Neural progenitor cell (in vitro differentiated cells): ENCODE results near the gene LAMA2. TPM values are rescaled to one million over a fixed set of nuclear protein-coding genes. Genes with fewer than 3 reads are reported as not detected.

Experiments
- DNase-seq: peaks from one replicate; pipeline ENCODE4 v3.0.0-alpha.2; 2016; ENCODE audit warnings: low spot score
- H2AFZ ChIP-seq: fragments of 200-600 bp; sonication (generic); replicated peaks from 2 replicates; pipeline ENCODE4 v1.6.1; 2016; ENCODE audit warnings: antibody characterized with exemption
- H3F3A ChIP-seq: fragments of 200-600 bp; sonication (generic); 2 replicates; pipeline ENCODE4 v1.6.1; 2016; ENCODE audit warnings: antibody characterized with exemption, low read depth
- H3K27ac ChIP-seq: fragments of 200-600 bp; sonication (generic); 2 replicates; pipeline ENCODE4 v1.5.1; 2016; ENCODE audit warnings: mild to moderate bottlenecking
- H3K27me3 ChIP-seq: fragments of 200-600 bp; sonication (generic); 2 replicates; pipeline ENCODE4 v1.6.1; 2016; ENCODE audit warnings: mild to moderate bottlenecking, moderate library complexity
- H3K36me3 ChIP-seq: fragments of 200-600 bp; sonication (generic); 2 replicates; pipeline ENCODE4 v1.5.1; 2016
- H3K4me1 ChIP-seq: fragments of 200-600 bp; sonication (generic); 2 replicates; pipeline ENCODE4 v1.6.1; 2016; ENCODE audit warnings: mixed run types
- H3K4me2 ChIP-seq: fragments of 200-600 bp; sonication (generic); 2 replicates; pipeline ENCODE4 v1.6.1; 2016
- H3K4me3 ChIP-seq: fragments of 200-600 bp; sonication (generic); 2 replicates; pipeline ENCODE4 v1.5.1; 2016
- H3K79me2 ChIP-seq: fragments of 200-600 bp; sonication (generic); 2 replicates; pipeline ENCODE4 v1.6.1; 2016; ENCODE audit warnings: low read depth
- H3K9ac ChIP-seq: fragments of 200-600 bp; sonication (generic); 2 replicates; pipeline ENCODE4 v1.6.1; 2016
- H3K9me3 ChIP-seq: fragments of 200-600 bp; sonication (generic); 2 replicates; pipeline ENCODE4 v1.5.1; 2016; ENCODE audit warnings: low read depth
- H4K20me1 ChIP-seq: fragments of 200-600 bp; sonication (generic); 2 replicates; pipeline ENCODE4 v1.6.1; 2016; ENCODE audit warnings: low read depth
- H3K27ac Mint-ChIP-seq: 3 replicates; pipeline ENCODE4 v1.8.0; 2021; ENCODE audit warnings: mixed read lengths
- H3K27me3 Mint-ChIP-seq: 2 replicates; pipeline ENCODE4 v1.8.0; 2022; ENCODE audit warnings: low read depth, mild to moderate bottlenecking, inconsistent platforms, moderate library complexity, mixed read lengths; ENCODE audit not compliant: insufficient read depth
- H3K36me3 Mint-ChIP-seq: 3 replicates; pipeline ENCODE4 v1.8.0; 2021; ENCODE audit warnings: mixed read lengths
- H3K4me1 Mint-ChIP-seq: 3 replicates; pipeline ENCODE4 v1.8.0; 2021; ENCODE audit warnings: mixed read lengths
- H3K4me3 Mint-ChIP-seq: 3 replicates; pipeline ENCODE4 v1.8.0; 2021; ENCODE audit warnings: mild to moderate bottlenecking, moderate library complexity, mixed read lengths
- H3K9me3 Mint-ChIP-seq: 3 replicates; pipeline ENCODE4 v1.8.0; 2020; ENCODE audit warnings: mixed read lengths
- CTCF ChIP-seq: fragments of 200-600 bp; sonication (generic); IDR thresholded peaks from 2 replicates; pipeline ENCODE4 v1.5.1; 2017; ENCODE audit warnings: antibody characterized with exemption, mild to moderate bottlenecking
- EZH2 ChIP-seq: fragments of 200-600 bp; sonication (generic); IDR thresholded peaks from 2 replicates; pipeline ENCODE4 v1.6.1; 2017; ENCODE audit warnings: antibody characterized with exemption, mild to moderate bottlenecking, moderate library complexity
- EZH2phosphoT487 ChIP-seq: fragments of 200-600 bp; sonication (generic); IDR thresholded peaks from 2 replicates; pipeline ENCODE4 v1.6.1; 2017; ENCODE audit warnings: antibody characterized with exemption
- total RNA-seq: library from RNA; depleted of rRNA; stranded (reverse); fragments of >200 nt; gene quantifications from 2 replicates; pipeline ENCODE4 v1.2.3, GENCODE V29; 2015; ENCODE audit warnings: low replicate concordance

LAMA2 gene
- total RNA-seq, 1 donor from 2014 or later, result 1.5 TPM

DNA sequence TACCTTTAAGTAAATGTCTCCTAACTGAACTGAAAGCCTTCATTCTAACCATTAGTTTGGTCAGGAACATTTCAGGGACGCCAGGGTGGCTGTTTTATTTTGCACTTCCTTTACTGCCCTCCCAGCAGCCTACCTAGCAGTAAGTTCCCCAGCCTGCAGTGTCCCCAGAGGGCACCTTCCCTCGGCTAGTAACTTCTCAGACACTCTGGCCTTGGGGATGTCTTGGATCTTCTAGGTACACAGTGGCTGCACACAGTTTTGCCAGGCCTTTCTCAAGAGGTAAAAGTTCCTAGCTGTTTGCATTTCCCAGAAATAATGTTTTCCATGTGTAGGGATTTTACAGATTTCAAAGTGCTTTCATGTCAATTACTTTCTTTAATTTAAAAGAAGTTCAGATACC, 378 bp upstream of the LAMA2 start:
- no peak overlapping the region for H3K27ac Mint-ChIP-seq
- Histone ChIP-seq H3K4me3 (peak overlapping the region; percentile 40), H4K20me1 (no peaks in the 10 kb centered on the region), H3K9me3 (no peaks in the 10 kb centered on the region), H3K27ac (no peak overlapping the region), H3K36me3 (no peaks in the 10 kb centered on the region), H3K4me1 (peaks cover 4% of the 10 kb centered on the region), H3K4me2 (peak overlapping the region; percentile 80), H3K79me2 (no peaks in the 10 kb centered on the region), H2AFZ (peak overlapping the region; percentile 26), H3K9ac (no peak overlapping the region), H3F3A (peaks cover 12% of the 10 kb centered on the region), H3K27me3 (peaks cover 26% of the 10 kb centered on the region)
- H3K4me3 Mint-ChIP-seq, result peak overlapping the region; percentile 87
- H3K27me3 Mint-ChIP-seq, result peaks cover 6% of the 10 kb centered on the region
- DNase-seq, result peak; percentile 7
- H3K4me1 Mint-ChIP-seq, result peaks cover 9% of the 10 kb centered on the region
- TF ChIP-seq EZH2phosphoT487, result no peak
- no peak for TF ChIP-seq EZH2
- TF ChIP-seq CTCF, result no peak
- no peaks in the 10 kb centered on the region for H3K36me3 Mint-ChIP-seq
- H3K9me3 Mint-ChIP-seq, result peaks cover 2% of the 10 kb centered on the region

DNA sequence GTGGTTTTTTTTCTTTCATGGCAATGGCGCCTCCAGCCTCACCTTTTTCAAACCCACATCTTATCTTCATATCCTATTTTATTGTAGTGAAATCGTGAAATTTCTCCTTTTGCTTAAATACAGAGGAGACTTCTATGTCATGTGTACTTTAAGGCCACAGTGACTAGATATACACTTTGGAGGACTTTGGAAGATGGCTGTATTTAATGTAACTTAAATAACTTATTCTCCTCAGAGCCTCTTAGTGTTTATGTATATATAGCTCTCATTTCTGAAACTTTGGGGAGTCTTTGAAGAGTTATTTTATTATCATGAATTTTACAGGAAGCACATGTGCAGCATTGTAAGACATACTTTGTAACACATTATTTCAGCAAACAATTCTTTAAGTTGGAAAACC, 968 bp downstream of the LAMA2 start:
- H3K79me2 ChIP-seq, result no peaks in the 10 kb centered on the region
- H2AFZ ChIP-seq, result no peak overlapping the region
- no peak overlapping the region for H3K27ac ChIP-seq
- H3K4me3 Mint-ChIP-seq, result no peak overlapping the region
- peaks cover 6% of the 10 kb centered on the region for H3K27me3 Mint-ChIP-seq
- peaks cover 9% of the 10 kb centered on the region for H3K4me1 Mint-ChIP-seq
- H3K27ac Mint-ChIP-seq, result no peak overlapping the region
- no peak for DNase-seq
- H3K9ac ChIP-seq, result no peak overlapping the region
- H3K9me3 Mint-ChIP-seq, result peaks cover 2% of the 10 kb centered on the region
- H3K36me3 ChIP-seq, result no peaks in the 10 kb centered on the region
- H3K9me3 ChIP-seq, result no peaks in the 10 kb centered on the region
- peaks cover 26% of the 10 kb centered on the region for H3K27me3 ChIP-seq
- H3F3A ChIP-seq, result peaks cover 12% of the 10 kb centered on the region
- TF ChIP-seq CTCF (no peak), EZH2 (no peak), EZH2phosphoT487 (no peak)
- H4K20me1 ChIP-seq, result no peaks in the 10 kb centered on the region
- H3K36me3 Mint-ChIP-seq, result no peaks in the 10 kb centered on the region
- peaks cover 4% of the 10 kb centered on the region for H3K4me1 ChIP-seq
- H3K4me3 ChIP-seq, result no peak overlapping the region
- H3K4me2 ChIP-seq, result no peak overlapping the region

DNA sequence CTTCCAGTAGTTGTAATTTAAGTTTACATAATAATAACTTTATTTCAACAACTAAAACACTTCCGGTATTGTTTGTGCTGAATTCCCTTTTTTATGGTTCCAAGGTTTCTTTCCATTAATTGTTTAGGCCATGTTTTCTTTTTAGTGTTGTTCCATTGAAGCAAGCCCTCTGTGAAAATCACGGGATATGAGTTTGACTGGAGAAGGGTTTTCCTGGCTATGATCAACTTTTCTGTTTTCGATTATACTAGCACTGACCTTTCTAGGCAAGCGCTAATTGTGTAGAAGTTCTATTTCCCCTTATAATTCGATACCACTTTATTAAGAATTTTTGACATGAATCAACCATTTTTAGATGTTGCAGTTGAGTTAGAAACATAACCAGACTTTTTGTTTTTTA, 2.4 kb downstream of the LAMA2 start:
- H3K36me3 Mint-ChIP-seq, result no peaks in the 10 kb centered on the region
- peaks cover 9% of the 10 kb centered on the region for H3K4me1 Mint-ChIP-seq
- H3K9ac ChIP-seq, result no peak overlapping the region

More for the DNA sequence above, 2.4 kb downstream of the LAMA2 start:
- H3K27ac Mint-ChIP-seq, result no peak overlapping the region
- Histone ChIP-seq H2AFZ (no peak overlapping the region), H3K27me3 (peaks cover 26% of the 10 kb centered on the region), H3F3A (peaks cover 12% of the 10 kb centered on the region), H4K20me1 (no peaks in the 10 kb centered on the region), H3K36me3 (no peaks in the 10 kb centered on the region), H3K4me3 (no peak overlapping the region), H3K79me2 (no peaks in the 10 kb centered on the region), H3K9me3 (no peaks in the 10 kb centered on the region), H3K4me2 (no peak overlapping the region), H3K27ac (no peak overlapping the region), H3K4me1 (peaks cover 4% of the 10 kb centered on the region)
- peaks cover 2% of the 10 kb centered on the region for H3K9me3 Mint-ChIP-seq
- DNase-seq, result no peak
- H3K27me3 Mint-ChIP-seq, result peaks cover 6% of the 10 kb centered on the region
- H3K4me3 Mint-ChIP-seq, result no peak overlapping the region
- TF ChIP-seq EZH2 (no peak), EZH2phosphoT487 (no peak), CTCF (no peak)
